GM18498 (cell line): ENCODE data around the gene STK32B.

Source experiments
- ATAC-seq: cut with Tn5 transposase; IDR thresholded peaks from one replicate; pipeline ENCODE4 v1.9.1; 2021; ENCODE audit warnings: mild to moderate bottlenecking, moderate library complexity; ENCODE audit not compliant: unreplicated experiment

The STK32B gene

GRCh38 chr4:5503336-5503936 is 452.2 kb downstream of the STK32B start:
- ATAC-seq = no peak

- ATAC-seq = no peak
These were observed 453.2 kb downstream of the STK32B start for GRCh38 chr4:5504486-5504885.

- ATAC-seq = no peak
These were observed 459.2 kb downstream of the STK32B start for GRCh38 chr4:5510504-5510903.

GRCh38 chr4:5511791-5512190 is 460.5 kb downstream of the STK32B start:
- no peak for ATAC-seq

GRCh38 chr4:5515646-5516045 is 464.4 kb downstream of the STK32B start:
- no peak for ATAC-seq

- ATAC-seq = no peak
These were observed 466.1 kb downstream of the STK32B start for GRCh38 chr4:5517372-5517771.

- ATAC-seq = no peak
These were observed 473.4 kb downstream of the STK32B start for GRCh38 chr4:5524446-5525299.

- ATAC-seq = no peak
These were observed 475.0 kb downstream of the STK32B start for GRCh38 chr4:5526080-5526846.

- no peak for ATAC-seq
These were observed 475.9 kb downstream of the STK32B start for GRCh38 chr4:5527211-5527610.

- no peak for ATAC-seq
These were observed 476.8 kb downstream of the STK32B start for GRCh38 chr4:5528031-5528436.

- ATAC-seq = no peak
These were observed 480.8 kb downstream of the STK32B start for GRCh38 chr4:5532100-5532499.

GRCh38 chr4:5539584-5539983 is 488.3 kb downstream of the STK32B start:
- ATAC-seq = no peak

- ATAC-seq = no peak
These were observed 489.9 kb downstream of the STK32B start for GRCh38 chr4:5541169-5541568.

GRCh38 chr4:5543681-5544080 is 492.4 kb downstream of the STK32B start:
- ATAC-seq = no peak

- ATAC-seq = no peak
These were observed 493.5 kb downstream of the STK32B start for GRCh38 chr4:5544762-5545161.

- ATAC-seq = no peak
These were observed 494.0 kb downstream of the STK32B start for GRCh38 chr4:5545271-5545670.

GRCh38 chr4:5547651-5548249 is 496.5 kb downstream of the STK32B start:
- ATAC-seq = no peak
